ENCODE data around the gene ENOPH1.

DNA sequence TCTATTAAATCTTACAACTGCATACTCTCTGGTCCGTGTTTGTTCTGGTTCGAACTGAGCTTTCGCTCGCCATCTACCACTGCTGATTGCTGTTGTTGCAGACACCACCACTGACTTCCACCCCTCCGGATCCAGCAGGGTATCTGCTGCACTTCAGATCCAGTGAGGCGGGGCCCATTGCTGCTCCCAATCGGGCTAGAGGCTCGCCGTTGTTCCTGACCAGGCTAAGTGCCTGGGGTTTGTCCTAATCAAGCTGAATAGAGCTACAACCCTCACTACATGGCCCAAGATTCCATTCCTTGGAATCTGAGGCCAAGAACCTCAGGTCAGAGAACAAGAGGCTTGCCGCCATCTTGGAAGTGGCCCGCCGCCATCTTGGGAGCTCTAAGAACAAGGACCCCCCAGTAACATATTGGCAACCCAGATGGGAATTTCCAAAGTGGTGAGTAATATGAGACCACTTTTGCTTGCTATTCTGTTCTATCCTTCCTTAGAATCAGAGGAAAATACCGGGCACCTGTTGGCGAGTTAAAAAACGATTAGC, 43.3 kb downstream of the ENOPH1 start:
- TF ChIP-seq CTCF (IDR thresholded peaks at IDR 0.05) (no peak), POLR2A (IDR thresholded peaks at IDR 0.05) (no peak)
